WTC11 (cell line): ENCODE measurements around the gene CNTFR.

Experiments
- TF ChIP-seq, protein P1 (sequence below): fragments of 200-600 bp; IDR thresholded peaks from 2 replicates; pipeline ENCODE4 v1.8.0; 2022; ENCODE audit warnings: antibody characterized with exemption
- TF ChIP-seq, protein P2 (sequence below): sonication (generic); formaldehyde crosslinking; conservative IDR thresholded peaks from 2 replicates; pipeline ENCODE4 v1.8.1; 2022; ENCODE audit warnings: mild to moderate bottlenecking, missing genetic modification reagents

DNA sequence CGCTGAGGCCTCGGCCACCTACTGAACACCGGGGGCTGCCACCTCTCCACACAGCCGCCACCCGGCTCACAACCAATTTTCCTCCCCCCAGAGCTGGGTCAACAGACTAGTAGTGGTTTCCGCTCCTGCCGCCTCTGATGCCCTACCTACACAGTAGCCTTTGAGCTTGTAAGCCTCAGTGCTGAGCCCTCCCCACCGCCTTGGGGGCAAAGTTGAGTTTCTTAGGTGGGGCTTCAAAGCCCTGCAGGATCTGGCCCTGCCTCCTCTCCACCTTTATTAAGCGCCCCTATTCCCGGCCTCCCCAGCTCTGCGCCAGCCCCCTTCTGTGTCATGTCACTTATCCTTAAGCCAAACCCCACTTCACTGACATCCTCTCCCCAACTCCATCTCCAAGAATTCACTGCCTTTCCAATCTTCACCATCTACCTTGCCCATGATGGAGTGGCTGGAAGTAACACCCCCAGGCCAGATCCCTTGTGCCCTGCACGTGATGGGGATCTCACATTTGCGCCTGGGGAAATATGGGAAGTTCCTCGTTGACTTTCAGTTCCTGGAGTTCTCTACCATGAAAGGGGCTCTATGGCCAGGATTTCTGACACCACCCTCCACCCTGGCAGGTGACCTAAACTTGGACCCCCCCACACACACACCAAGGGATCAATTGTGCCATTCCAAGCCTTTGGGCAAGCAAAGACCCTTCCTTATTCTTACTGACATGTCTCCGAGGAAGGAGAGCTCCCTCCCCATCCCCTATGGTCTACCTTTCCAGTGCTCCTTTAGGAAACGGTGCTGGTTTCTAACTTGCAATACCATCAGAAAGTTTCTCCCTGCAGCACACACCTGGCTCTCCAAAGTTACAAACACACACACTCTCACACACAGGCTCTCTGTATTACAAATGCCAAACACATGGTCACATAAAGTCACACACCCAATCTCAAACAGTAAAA, 2.7 kb upstream of the CNTFR start:
- TF ChIP-seq, protein P1, sequence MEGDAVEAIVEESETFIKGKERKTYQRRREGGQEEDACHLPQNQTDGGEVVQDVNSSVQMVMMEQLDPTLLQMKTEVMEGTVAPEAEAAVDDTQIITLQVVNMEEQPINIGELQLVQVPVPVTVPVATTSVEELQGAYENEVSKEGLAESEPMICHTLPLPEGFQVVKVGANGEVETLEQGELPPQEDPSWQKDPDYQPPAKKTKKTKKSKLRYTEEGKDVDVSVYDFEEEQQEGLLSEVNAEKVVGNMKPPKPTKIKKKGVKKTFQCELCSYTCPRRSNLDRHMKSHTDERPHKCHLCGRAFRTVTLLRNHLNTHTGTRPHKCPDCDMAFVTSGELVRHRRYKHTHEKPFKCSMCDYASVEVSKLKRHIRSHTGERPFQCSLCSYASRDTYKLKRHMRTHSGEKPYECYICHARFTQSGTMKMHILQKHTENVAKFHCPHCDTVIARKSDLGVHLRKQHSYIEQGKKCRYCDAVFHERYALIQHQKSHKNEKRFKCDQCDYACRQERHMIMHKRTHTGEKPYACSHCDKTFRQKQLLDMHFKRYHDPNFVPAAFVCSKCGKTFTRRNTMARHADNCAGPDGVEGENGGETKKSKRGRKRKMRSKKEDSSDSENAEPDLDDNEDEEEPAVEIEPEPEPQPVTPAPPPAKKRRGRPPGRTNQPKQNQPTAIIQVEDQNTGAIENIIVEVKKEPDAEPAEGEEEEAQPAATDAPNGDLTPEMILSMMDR: peak; percentile 22
- TF ChIP-seq, protein P2, sequence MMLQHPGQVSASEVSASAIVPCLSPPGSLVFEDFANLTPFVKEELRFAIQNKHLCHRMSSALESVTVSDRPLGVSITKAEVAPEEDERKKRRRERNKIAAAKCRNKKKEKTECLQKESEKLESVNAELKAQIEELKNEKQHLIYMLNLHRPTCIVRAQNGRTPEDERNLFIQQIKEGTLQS (CRISPR knock-in tag): no peak
